Uterus (tissue), 4 donors: ENCODE measurements around the gene SACS. TPM values are rescaled to one million over a fixed set of nuclear protein-coding genes. Genes with fewer than 3 reads are reported as not detected.

Source experiments
- DNase-seq, 2 donors: peaks; one replicate each; pipeline ENCODE4 v3.0.0-alpha.2; 2019 to 2020
- H3K27ac ChIP-seq, 2 donors: fragments of 200-600 bp; sonication (generic); 1 replicate in 1 of 2; 2 replicates in 1 of 2; pipeline ENCODE4 v1.5.1; 2016 to 2018
- H3K27me3 ChIP-seq, 2 donors: fragments of 200-600 bp; sonication (generic); one replicate each; pipeline ENCODE4 v1.5.1; 2018 to 2019; ENCODE audit warnings: control low read depth in 1 of 2
- H3K36me3 ChIP-seq, 2 donors: fragments of 200-600 bp; sonication (generic); one replicate each; pipeline ENCODE4 v1.5.1; 2019; ENCODE audit warnings: control low read depth in 1 of 2
- H3K4me1 ChIP-seq, 2 donors: fragments of 200-600 bp; sonication (generic); one replicate each; pipeline ENCODE4 v1.5.1; 2018 to 2019; ENCODE audit warnings: control low read depth in 1 of 2
- H3K4me3 ChIP-seq, 2 donors: fragments of 200-600 bp; sonication (generic); 1 replicate in 1 of 2; 2 replicates in 1 of 2; pipeline ENCODE4 v1.5.1; 2018 to 2019; ENCODE audit warnings: mild to moderate bottlenecking in 1 of 2
- H3K9me3 ChIP-seq, 2 donors: fragments of 200-600 bp; sonication (generic); one replicate each; pipeline ENCODE4 v1.5.1; 2019; ENCODE audit warnings: control low read depth in 1 of 2
- CTCF ChIP-seq, 4 experiments: fragments of 200-600 bp in 2 of 4; fragments of 450-650 bp in 2 of 4; sonication (generic) in 2 of 4; IDR thresholded peaks; one replicate each; pipeline ENCODE4 v1.5.1; 2016 to 2019; ENCODE audit warnings: antibody characterized with exemption in 4 of 4, mild to moderate bottlenecking in 2 of 4, moderate library complexity in 1 of 4
- POLR2A ChIP-seq, 2 donors: fragments of 450-650 bp; IDR thresholded peaks; one replicate each; pipeline ENCODE4 v1.6.1; 2016; ENCODE audit warnings: antibody characterized with exemption in 2 of 2, mild to moderate bottlenecking in 1 of 2, moderate library complexity in 1 of 2
- intact Hi-C: fragments of 100-400 bp; cut with DNase I; formaldehyde crosslinking; loops from one replicate; pipeline ENCODE4 v1.15.1; 2023; ENCODE audit warnings: low total_unique reads
- total RNA-seq, 4 donors: library from RNA; depleted of rRNA in 3 of 4; stranded (reverse); fragments of >200 nt in 3 of 4; gene quantifications; one replicate each; pipeline versions ENCODE4 v1.1.0 to v1.2.4, GENCODE V29; 2014 to 2023
- donor health status: DM: yes; HTN: yes; CAD: no.

SACS gene
- total RNA-seq, 4 donors from 2014 or later: 9.0 to 70.5 (median 20.5) TPM

- peak overlapping the region; percentile 84 to 88 for H3K27ac ChIP-seq
- no peaks in the 10 kb centered on the region for H3K4me1 ChIP-seq
- no peaks in the 10 kb centered on the region for H3K9me3 ChIP-seq
- H3K4me3 ChIP-seq: no peak overlapping the region
- TF ChIP-seq POLR2A (IDR thresholded peaks at IDR 0.05) (no peak), CTCF (IDR thresholded peaks at IDR 0.05) (no peak)
- DNase-seq: no peak
- no peaks in the 10 kb centered on the region for H3K36me3 ChIP-seq
- intact Hi-C loops: loop anchor here (10.0 kb wide), 1 partner anchor 408 kb away; no protein-coding TSS in a partner anchor
- no peaks in the 10 kb centered on the region for H3K27me3 ChIP-seq
These were observed 33.8 kb upstream of the SACS start for GRCh38 chr13:23467048-23467931.

- Histone ChIP-seq H3K4me1 (no peaks in the 10 kb centered on the region), H3K36me3 (no peaks in the 10 kb centered on the region), H3K27me3 (no peaks in the 10 kb centered on the region), H3K4me3 (peak overlapping the region; percentile 43 to 46), H3K9me3 (no peaks in the 10 kb centered on the region), H3K27ac (peak overlapping the region; percentile 84 to 88)
- DNase-seq: peak; percentile 72 to 73
- TF ChIP-seq POLR2A (IDR thresholded peaks at IDR 0.05): peak in 1 of 2 donors; percentile 20
- TF ChIP-seq CTCF (IDR thresholded peaks at IDR 0.05): peak; percentile 50 to 77 (median 61)
- intact Hi-C loops: loop anchor here (10.0 kb wide), 1 partner anchor 408 kb away; no protein-coding TSS in a partner anchor
These were observed 32.9 kb upstream of the SACS start for GRCh38 chr13:23466144-23467002.

DNA sequence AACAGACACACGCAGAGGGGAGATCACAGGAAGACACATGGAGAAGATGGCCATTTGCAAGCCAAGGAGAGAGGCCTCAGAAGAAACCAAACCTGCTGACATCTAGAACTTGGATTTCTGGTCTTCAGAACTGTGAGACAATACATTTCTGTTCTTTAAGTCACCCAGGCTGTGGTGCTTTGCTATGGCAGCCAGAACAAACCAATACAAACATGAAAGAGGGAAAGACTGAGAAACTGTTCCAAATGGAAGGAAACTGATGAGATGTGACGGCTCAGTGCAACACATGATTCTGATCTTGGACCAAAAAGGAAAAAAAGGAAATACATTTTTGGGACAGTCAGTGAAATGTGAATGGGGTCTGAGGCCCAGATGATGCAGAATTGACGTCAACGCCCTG, 30.2 kb upstream of the SACS start:
- no peak overlapping the region for H3K4me3 ChIP-seq
- H3K4me1 ChIP-seq: no peaks in the 10 kb centered on the region
- TF ChIP-seq CTCF (IDR thresholded peaks at IDR 0.05) (no peak), POLR2A (IDR thresholded peaks at IDR 0.05) (no peak)
- DNase-seq: no peak
- no peak overlapping the region for H3K27ac ChIP-seq
- no peaks in the 10 kb centered on the region for H3K27me3 ChIP-seq
- no peaks in the 10 kb centered on the region for H3K36me3 ChIP-seq
- H3K9me3 ChIP-seq: no peaks in the 10 kb centered on the region
- intact Hi-C loops: loop anchor here (10.0 kb wide), 1 partner anchor 411 kb away; no protein-coding TSS in a partner anchor

- H3K4me3 ChIP-seq: no peak overlapping the region
- TF ChIP-seq CTCF (IDR thresholded peaks at IDR 0.05) (no peak), POLR2A (IDR thresholded peaks at IDR 0.05) (no peak)
- no peak overlapping the region for H3K27ac ChIP-seq
- no peaks in the 10 kb centered on the region for H3K27me3 ChIP-seq
- no peak for DNase-seq
- intact Hi-C loops: loop anchor here (10.0 kb wide), 1 partner anchor 412 kb away; no protein-coding TSS in a partner anchor
- H3K9me3 ChIP-seq: no peaks in the 10 kb centered on the region
- H3K4me1 ChIP-seq: no peaks in the 10 kb centered on the region
- no peaks in the 10 kb centered on the region for H3K36me3 ChIP-seq
These were observed 29.5 kb upstream of the SACS start for GRCh38 chr13:23462815-23463559.
